ENCODE results near the gene ZMYND8. TPM values are rescaled to one million over a fixed set of nuclear protein-coding genes. Genes with fewer than 3 reads are reported as not detected.
"Not testable (repeated sequence)": the region's sequence is repeated elsewhere in the genome, so short reads cannot be mapped to it uniquely, and the experiment has no call there.

The ZMYND8 gene
- total RNA-seq, 1 donor from 2014 or later: 57.6 TPM

- TF ChIP-seq CTCF (IDR thresholded peaks at IDR 0.05): no peak
- H3K27ac ChIP-seq: no peak overlapping the region
- intact Hi-C loops (cut with DNase I): no loop called here
Measured at GRCh38 chr20:47280228-47280627, 76.3 kb downstream of the ZMYND8 start.

GRCh38 chr20:47278907-47279348, 77.6 kb downstream of the ZMYND8 start:
- peaks cover 84% of the 10 kb centered on the region for H3K36me3 ChIP-seq
- no peak overlapping the region for H3K27ac ChIP-seq
- ATAC-seq (no peak), DNase-seq (no peak)
- H3K9me3 ChIP-seq: no peaks in the 10 kb centered on the region
- no peak for TF ChIP-seq CTCF (IDR thresholded peaks at IDR 0.05)
- intact Hi-C loops (cut with DNase I): no loop called here
- H3K27me3 ChIP-seq (ENCODE audit: low read depth): no peaks in the 10 kb centered on the region
- peaks cover 26% of the 10 kb centered on the region for H3K4me1 ChIP-seq
- H3K4me3 ChIP-seq: no peak overlapping the region

More at GRCh38 chr20:47280228-47280627, 76.3 kb downstream of the ZMYND8 start:
- DNase-seq (no peak), ATAC-seq (peak in 1 of 2 donors; percentile 17)
- Histone ChIP-seq H3K36me3 (peaks cover 92% of the 10 kb centered on the region), H3K27me3 (ENCODE audit: low read depth) (no peaks in the 10 kb centered on the region), H3K4me3 (no peak overlapping the region), H3K4me1 (peaks cover 13% of the 10 kb centered on the region), H3K9me3 (no peaks in the 10 kb centered on the region)

GRCh38 chr20:47277535-47277872, 79.0 kb downstream of the ZMYND8 start:
- peak overlapping the region; percentile 38 for H3K27ac ChIP-seq
- intact Hi-C loops (cut with DNase I); H3K27me3 ChIP-seq (ENCODE audit: low read depth); DNase-seq; H3K4me3 ChIP-seq; H3K9me3 ChIP-seq; ATAC-seq: not testable (repeated sequence)
- H3K36me3 ChIP-seq: peaks cover 72% of the 10 kb centered on the region
- H3K4me1 ChIP-seq: peaks cover 40% of the 10 kb centered on the region

GRCh38 chr20:47276851-47277534, 79.5 kb downstream of the ZMYND8 start:
- ATAC-seq: no peak

GRCh38 chr20:47276251-47276650, 80.2 kb downstream of the ZMYND8 start:
- H3K9me3 ChIP-seq: no peaks in the 10 kb centered on the region
- peaks cover 72% of the 10 kb centered on the region for H3K36me3 ChIP-seq
- ATAC-seq (no peak), DNase-seq (no peak)
- no peaks in the 10 kb centered on the region for H3K27me3 ChIP-seq (ENCODE audit: low read depth)
- H3K4me3 ChIP-seq: no peak overlapping the region
- no peak for TF ChIP-seq CTCF (IDR thresholded peaks at IDR 0.05)
- intact Hi-C loops (cut with DNase I): no loop called here
- peaks cover 40% of the 10 kb centered on the region for H3K4me1 ChIP-seq
- no peak overlapping the region for H3K27ac ChIP-seq

More at GRCh38 chr20:47276851-47277534, 79.5 kb downstream of the ZMYND8 start:
- no peak for DNase-seq
- Histone ChIP-seq H3K27me3 (ENCODE audit: low read depth) (no peaks in the 10 kb centered on the region), H3K27ac (peak overlapping the region; percentile 38), H3K36me3 (peaks cover 72% of the 10 kb centered on the region), H3K9me3 (no peaks in the 10 kb centered on the region), H3K4me1 (peaks cover 40% of the 10 kb centered on the region), H3K4me3 (no peak overlapping the region)
- intact Hi-C loops (cut with DNase I): no loop called here
- TF ChIP-seq CTCF (IDR thresholded peaks at IDR 0.05): no peak

- Histone ChIP-seq H3K27me3 (ENCODE audit: low read depth) (no peaks in the 10 kb centered on the region), H3K27ac (peak overlapping the region; percentile 71), H3K4me1 (peaks cover 40% of the 10 kb centered on the region), H3K4me3 (no peak overlapping the region), H3K9me3 (no peaks in the 10 kb centered on the region), H3K36me3 (peaks cover 72% of the 10 kb centered on the region)
- ATAC-seq (no peak), DNase-seq (no peak)
- TF ChIP-seq CTCF (IDR thresholded peaks at IDR 0.05): no peak
- intact Hi-C loops (cut with DNase I): no loop called here
Measured at GRCh38 chr20:47275548-47275947, 81.0 kb downstream of the ZMYND8 start.
